HEK293 (cell line): ENCODE measurements around the gene IGFBP2.

Experiments used
- CTCF ChIA-PET: fragments of 350-600 bp; formaldehyde crosslinking; extraction: SDS; loops from one replicate; lab custom pipeline; 2021; ENCODE audit warnings: antibody characterized with exemption; lab: Yijun Ruan, JAX
- POLR2A ChIA-PET: fragments of 300-600 bp; formaldehyde crosslinking; extraction: SDS; loops from one replicate; lab custom pipeline; 2020; ENCODE audit warnings: antibody characterized with exemption, inconsistent platforms; lab: Yijun Ruan, JAX
- H3K27ac ChIP-seq: fragments of 200-500 bp; sonication (Bioruptor generic); 2 replicates; pipeline ENCODE4 v1.5.1; 2014; ENCODE audit warnings: low read depth, low read length, control low read depth, inconsistent platforms; ENCODE audit errors: extremely low read depth
- H3K36me3 ChIP-seq, 2 experiments: fragments of 200-500 bp in 1 of 2; sonication (Bioruptor generic) in 1 of 2; 1 replicate in 1 of 2; 2 replicates in 1 of 2; pipeline ENCODE4 v1.5.1; 2014 to 2017; ENCODE audit warnings: inconsistent platforms in 2 of 2, low read length in 2 of 2; ENCODE audit not compliant: control insufficient read depth in 2 of 2, insufficient read depth in 1 of 2
- H3K4me1 ChIP-seq: fragments of 200-500 bp; sonication (Bioruptor generic); 2 replicates; pipeline ENCODE4 v1.5.1; 2014; ENCODE audit warnings: mild to moderate bottlenecking, low read length, inconsistent platforms; ENCODE audit not compliant: control insufficient read depth, insufficient read depth
- H3K4me3 ChIP-seq: 2 replicates; pipeline ENCODE4 v1.5.1; 2011; ENCODE audit warnings: low read depth, mild to moderate bottlenecking, control low read depth, low read length, moderate library complexity
- H3K9me3 ChIP-seq: fragments of 200-500 bp; sonication (Bioruptor generic); 2 replicates; pipeline ENCODE4 v1.5.1; 2014; ENCODE audit warnings: low read depth, low read length, inconsistent platforms; ENCODE audit not compliant: control insufficient read depth, insufficient read depth
- KLF7 ChIP-seq: fragments of 450-650 bp; formaldehyde crosslinking; IDR thresholded peaks from 2 replicates; pipeline ENCODE4 v1.5.1; 2016; ENCODE audit warnings: missing biosample characterization, missing genetic modification characterization, borderline replicate concordance
- PATZ1 ChIP-seq: fragments of 450-650 bp; formaldehyde crosslinking; IDR thresholded peaks from 2 replicates; pipeline ENCODE4 v1.5.1; 2016; ENCODE audit warnings: missing biosample characterization, missing genetic modification characterization
- TSHZ1 ChIP-seq: fragments of 450-650 bp; formaldehyde crosslinking; IDR thresholded peaks from 2 replicates; pipeline ENCODE4 v1.5.1; 2016; ENCODE audit warnings: missing biosample characterization, missing genetic modification characterization, borderline replicate concordance
- ZBTB49 ChIP-seq: fragments of 450-650 bp; formaldehyde crosslinking; IDR thresholded peaks from 2 replicates; pipeline ENCODE4 v1.5.1; 2016; ENCODE audit warnings: missing biosample characterization, missing genetic modification characterization, low read depth
- ZFP3 ChIP-seq: fragments of 450-650 bp; formaldehyde crosslinking; IDR thresholded peaks from 2 replicates; pipeline ENCODE4 v1.5.1; 2016; ENCODE audit warnings: low read depth, missing biosample characterization, missing genetic modification characterization
- ZNF18 ChIP-seq: fragments of 450-650 bp; formaldehyde crosslinking; IDR thresholded peaks from 2 replicates; pipeline ENCODE4 v1.5.1; 2016; ENCODE audit warnings: missing biosample characterization, missing genetic modification characterization
- ZNF311 ChIP-seq: fragments of 450-650 bp; formaldehyde crosslinking; IDR thresholded peaks from 2 replicates; pipeline ENCODE4 v1.5.1; 2017; ENCODE audit warnings: missing biosample characterization, missing genetic modification characterization, borderline replicate concordance
- ZNF354C ChIP-seq: fragments of 450-650 bp; formaldehyde crosslinking; IDR thresholded peaks from 2 replicates; pipeline ENCODE4 v1.5.1; 2016; ENCODE audit warnings: missing biosample characterization, missing genetic modification characterization, low read depth, borderline replicate concordance
- ZNF423 ChIP-seq: fragments of 450-650 bp; formaldehyde crosslinking; IDR thresholded peaks from 2 replicates; pipeline ENCODE4 v1.5.1; 2016; ENCODE audit warnings: missing biosample characterization, missing genetic modification characterization
- ZNF488 ChIP-seq: fragments of 450-650 bp; formaldehyde crosslinking; IDR thresholded peaks from 2 replicates; pipeline ENCODE4 v1.5.1; 2016; ENCODE audit warnings: missing biosample characterization, missing genetic modification characterization
- ZNF518A ChIP-seq: fragments of 450-650 bp; formaldehyde crosslinking; conservative IDR thresholded peaks from 2 replicates; pipeline ENCODE4 v1.5.1; 2016; ENCODE audit warnings: low read depth, missing biosample characterization, missing genetic modification characterization
- ZNF521 ChIP-seq: fragments of 450-650 bp; formaldehyde crosslinking; IDR thresholded peaks from 2 replicates; pipeline ENCODE4 v1.5.1; 2017; ENCODE audit warnings: missing biosample characterization, mild to moderate bottlenecking, missing genetic modification characterization
- ZNF677 ChIP-seq: fragments of 450-650 bp; IDR thresholded peaks from 2 replicates; pipeline ENCODE4 v1.5.0; 2018; ENCODE audit warnings: missing biosample characterization, mild to moderate bottlenecking, missing genetic modification characterization, moderate library complexity
- ZNF785 ChIP-seq: fragments of 450-650 bp; formaldehyde crosslinking; IDR thresholded peaks from 2 replicates; pipeline ENCODE4 v1.5.1; 2016; ENCODE audit warnings: missing biosample characterization, missing genetic modification characterization

The IGFBP2 gene

GRCh38 chr2:216681683-216682082 is 48.5 kb downstream of the IGFBP2 start:
- Histone ChIP-seq H3K4me1 (peaks cover 5% of the 10 kb centered on the region), H3K36me3 (peaks cover 4 to 26% of the 10 kb centered on the region in 2 experiments; a peak in 2 of 3 replicates), H3K4me3 (no peak overlapping the region), H3K27ac (no peak overlapping the region), H3K9me3 (no peaks in the 10 kb centered on the region)
- CTCF ChIA-PET, result interaction anchor here (0.6 to 2.4 kb wide), 32 partner anchors 8 to 1074 kb away, joined by 3 to 21 read pairs (median 3); partner anchors contain the start of gene IGFBP5
- POLR2A ChIA-PET, result interaction anchor here (1.1 kb wide), 1 partner anchor 11 kb away, joined by 3 read pairs; no protein-coding TSS in a partner anchor
- TF ChIP-seq ZBTB49 (no peak), ZNF518A (tag by site-specific recombination) (no peak), ZNF785 (no peak), ZNF677 (tag by site-specific recombination) (no peak), ZNF18 (tag by site-specific recombination) (no peak)

GRCh38 chr2:216683846-216684245 is 50.6 kb downstream of the IGFBP2 start:
- Histone ChIP-seq H3K9me3 (no peaks in the 10 kb centered on the region), H3K4me3 (no peak overlapping the region), H3K4me1 (peaks cover 5% of the 10 kb centered on the region), H3K27ac (no peak overlapping the region), H3K36me3 (peaks cover 0 to 18% of the 10 kb centered on the region in 2 experiments; a peak in 2 of 3 replicates)
- ChIA-PET CTCF (interaction anchor here (0.7 to 2.2 kb wide), 6 partner anchors 12 to 1029 kb away, joined by 3 to 9 read pairs (median 4); no protein-coding TSS in a partner anchor), POLR2A (interaction anchor here (1.2 kb wide), 1 partner anchor 11 kb away, joined by 3 read pairs; the partner anchor contains the start of gene IGFBP5)
- TF ChIP-seq KLF7 (tag by site-specific recombination) (no peak), ZNF488 (no peak), ZBTB49 (no peak), PATZ1 (no peak), ZNF354C (no peak), ZFP3 (no peak), TSHZ1 (tag by site-specific recombination) (no peak), ZNF423 (tag by site-specific recombination) (no peak), ZNF311 (no peak), ZNF521 (no peak)
